Hepatocyte (in vitro differentiated cells): ENCODE data around the gene FRAS1.

ENCODE experiments used
- CTCF ChIP-seq: fragments of 200-600 bp; sonication (generic); IDR thresholded peaks from 2 replicates; pipeline ENCODE4 v1.5.1; 2016; ENCODE audit warnings: antibody characterized with exemption, mild to moderate bottlenecking; ENCODE audit not compliant: poor library complexity
- EZH2 ChIP-seq: fragments of 200-600 bp; sonication (generic); IDR thresholded peaks from 2 replicates; pipeline ENCODE4 v1.6.1; 2016; ENCODE audit warnings: antibody characterized with exemption, mild to moderate bottlenecking, borderline replicate concordance
- EZH2phosphoT487 ChIP-seq: fragments of 200-600 bp; sonication (generic); IDR thresholded peaks from one replicate; pipeline ENCODE4 v1.6.1; 2018; ENCODE audit warnings: antibody characterized with exemption, mild to moderate bottlenecking, low read depth, moderate library complexity; ENCODE audit not compliant: unreplicated experiment, severe bottlenecking

GRCh38 chr4:78247536-78248285 lies 190.6 kb downstream of the FRAS1 start:
- TF ChIP-seq CTCF (no peak), EZH2 (no peak), EZH2phosphoT487 (no peak)
